ENCODE measurements around the gene BMP6.

Gene BMP6

GRCh38 chr6:7902867-7903266 lies 177.0 kb downstream of the BMP6 start:
- Histone ChIP-seq H3K9me3 (ENCODE audit: insufficient read depth, low read length) (no peaks in the 10 kb centered on the region), H3K4me3 (ENCODE audit: low read length) (no peak overlapping the region), H4K20me1 (ENCODE audit: insufficient read depth, low read length) (peaks cover 50% of the 10 kb centered on the region), H3K27me3 (ENCODE audit: low read depth, low read length) (no peaks in the 10 kb centered on the region), H3K36me3 (replicated peaks; ENCODE audit: low read depth, low read length) (peaks cover 56% of the 10 kb centered on the region), H3K79me2 (ENCODE audit: low read length) (peaks cover 83% of the 10 kb centered on the region), H3K4me1 (ENCODE audit: low read length) (peaks cover 40% of the 10 kb centered on the region), H3K4me2 (ENCODE audit: low read length) (no peak overlapping the region), H3K27ac (ENCODE audit: low read length) (no peak overlapping the region), H3K9ac (ENCODE audit: low read length) (no peak overlapping the region), H2AFZ (ENCODE audit: low read depth, low read length) (no peak overlapping the region)
- no peak for TF ChIP-seq EZH2phosphoT487 (IDR thresholded peaks at IDR 0.05; ENCODE audit: low read depth)
- TF ChIP-seq, protein P1, sequence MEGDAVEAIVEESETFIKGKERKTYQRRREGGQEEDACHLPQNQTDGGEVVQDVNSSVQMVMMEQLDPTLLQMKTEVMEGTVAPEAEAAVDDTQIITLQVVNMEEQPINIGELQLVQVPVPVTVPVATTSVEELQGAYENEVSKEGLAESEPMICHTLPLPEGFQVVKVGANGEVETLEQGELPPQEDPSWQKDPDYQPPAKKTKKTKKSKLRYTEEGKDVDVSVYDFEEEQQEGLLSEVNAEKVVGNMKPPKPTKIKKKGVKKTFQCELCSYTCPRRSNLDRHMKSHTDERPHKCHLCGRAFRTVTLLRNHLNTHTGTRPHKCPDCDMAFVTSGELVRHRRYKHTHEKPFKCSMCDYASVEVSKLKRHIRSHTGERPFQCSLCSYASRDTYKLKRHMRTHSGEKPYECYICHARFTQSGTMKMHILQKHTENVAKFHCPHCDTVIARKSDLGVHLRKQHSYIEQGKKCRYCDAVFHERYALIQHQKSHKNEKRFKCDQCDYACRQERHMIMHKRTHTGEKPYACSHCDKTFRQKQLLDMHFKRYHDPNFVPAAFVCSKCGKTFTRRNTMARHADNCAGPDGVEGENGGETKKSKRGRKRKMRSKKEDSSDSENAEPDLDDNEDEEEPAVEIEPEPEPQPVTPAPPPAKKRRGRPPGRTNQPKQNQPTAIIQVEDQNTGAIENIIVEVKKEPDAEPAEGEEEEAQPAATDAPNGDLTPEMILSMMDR (IDR thresholded peaks at IDR 0.05; ENCODE audit: low read depth, low read length), result no peak

DNA sequence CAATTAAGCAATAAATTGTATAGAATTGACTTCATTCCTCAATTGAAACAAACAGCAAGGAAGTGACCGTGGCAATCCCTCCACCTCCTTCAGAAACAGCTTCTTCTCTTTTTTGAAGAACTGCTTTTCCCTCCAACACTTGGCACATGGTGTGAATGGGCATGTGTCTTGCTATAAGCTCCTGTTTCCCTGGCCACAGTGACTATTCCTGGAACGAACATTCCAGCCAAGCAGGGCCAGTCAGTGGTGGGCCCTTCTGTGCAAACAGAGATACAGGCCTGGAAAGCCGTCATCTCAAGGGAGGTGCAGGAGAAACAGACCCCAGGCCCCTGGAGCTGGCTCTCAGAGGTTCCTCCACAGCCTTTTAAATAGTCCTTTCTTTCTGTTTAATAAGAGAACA lies 177.8 kb downstream of the BMP6 start:
- H3K9me3 ChIP-seq (ENCODE audit: insufficient read depth, low read length), result no peaks in the 10 kb centered on the region
- H3K4me1 ChIP-seq (ENCODE audit: low read length), result peaks cover 44% of the 10 kb centered on the region
- peaks cover 56% of the 10 kb centered on the region for H4K20me1 ChIP-seq (ENCODE audit: insufficient read depth, low read length)
- H3K79me2 ChIP-seq (ENCODE audit: low read length), result peaks cover 85% of the 10 kb centered on the region
- no peak overlapping the region for H2AFZ ChIP-seq (ENCODE audit: low read depth, low read length)
- no peaks in the 10 kb centered on the region for H3K27me3 ChIP-seq (ENCODE audit: low read depth, low read length)
- peaks cover 51% of the 10 kb centered on the region for H3K36me3 ChIP-seq (replicated peaks; ENCODE audit: low read depth, low read length)
- H3K4me2 ChIP-seq (ENCODE audit: low read length), result no peak overlapping the region
- no peak overlapping the region for H3K27ac ChIP-seq (ENCODE audit: low read length)
- no peak overlapping the region for H3K4me3 ChIP-seq (ENCODE audit: low read length)
- TF ChIP-seq EZH2phosphoT487 (IDR thresholded peaks at IDR 0.05; ENCODE audit: low read depth), result no peak
- no peak overlapping the region for H3K9ac ChIP-seq (ENCODE audit: low read length)

- H3K4me2 ChIP-seq (ENCODE audit: low read length), result no peak overlapping the region
- H3K36me3 ChIP-seq (replicated peaks; ENCODE audit: low read depth, low read length), result peaks cover 48% of the 10 kb centered on the region
- H4K20me1 ChIP-seq (ENCODE audit: insufficient read depth, low read length), result peaks cover 64% of the 10 kb centered on the region
- H3K4me1 ChIP-seq (ENCODE audit: low read length), result peaks cover 38% of the 10 kb centered on the region
- H3K4me3 ChIP-seq (ENCODE audit: low read length), result no peak overlapping the region
- TF ChIP-seq EZH2phosphoT487 (IDR thresholded peaks at IDR 0.05; ENCODE audit: low read depth), result no peak
- TF ChIP-seq, protein P1 (IDR thresholded peaks at IDR 0.05; ENCODE audit: low read depth, low read length), result no peak
- H3K27ac ChIP-seq (ENCODE audit: low read length), result no peak overlapping the region
- no peaks in the 10 kb centered on the region for H3K27me3 ChIP-seq (ENCODE audit: low read depth, low read length)
- H3K9me3 ChIP-seq (ENCODE audit: insufficient read depth, low read length), result no peaks in the 10 kb centered on the region
- H2AFZ ChIP-seq (ENCODE audit: low read depth, low read length), result no peak overlapping the region
- H3K79me2 ChIP-seq (ENCODE audit: low read length), result peaks cover 86% of the 10 kb centered on the region
- H3K9ac ChIP-seq (ENCODE audit: low read length), result no peak overlapping the region
Measured at GRCh38 chr6:7904654-7905319, 178.9 kb downstream of the BMP6 start.

DNA sequence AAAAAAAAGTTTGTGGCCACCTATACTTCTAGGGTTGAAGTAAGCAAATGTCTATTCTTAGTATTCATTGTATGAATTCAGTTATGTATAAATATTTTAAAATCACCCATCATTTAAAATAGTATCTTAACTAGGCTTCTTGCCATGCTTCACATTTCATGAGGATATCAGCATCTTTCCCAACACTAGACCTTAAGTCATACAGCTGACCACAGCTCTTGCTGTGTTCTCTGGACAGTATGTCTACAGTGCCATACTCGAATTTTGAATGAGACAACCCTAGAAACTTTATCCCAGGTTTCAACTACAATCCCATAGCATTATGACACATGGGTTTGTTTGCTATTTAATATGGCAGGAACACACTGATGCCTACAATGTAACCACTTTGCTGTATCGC lies 179.5 kb downstream of the BMP6 start:
- H3K36me3 ChIP-seq (replicated peaks; ENCODE audit: low read depth, low read length), result peaks cover 41% of the 10 kb centered on the region
- H3K27me3 ChIP-seq (ENCODE audit: low read depth, low read length), result no peaks in the 10 kb centered on the region
- no peak overlapping the region for H3K9ac ChIP-seq (ENCODE audit: low read length)
- H3K9me3 ChIP-seq (ENCODE audit: insufficient read depth, low read length), result no peaks in the 10 kb centered on the region
- no peak overlapping the region for H3K4me3 ChIP-seq (ENCODE audit: low read length)
- H2AFZ ChIP-seq (ENCODE audit: low read depth, low read length), result no peak overlapping the region
- H3K79me2 ChIP-seq (ENCODE audit: low read length), result peaks cover 87% of the 10 kb centered on the region
- peaks cover 58% of the 10 kb centered on the region for H4K20me1 ChIP-seq (ENCODE audit: insufficient read depth, low read length)
- TF ChIP-seq EZH2phosphoT487 (IDR thresholded peaks at IDR 0.05; ENCODE audit: low read depth), result no peak
- TF ChIP-seq, protein P1 (IDR thresholded peaks at IDR 0.05; ENCODE audit: low read depth, low read length), result no peak
- no peak overlapping the region for H3K27ac ChIP-seq (ENCODE audit: low read length)
- H3K4me2 ChIP-seq (ENCODE audit: low read length), result no peak overlapping the region
- peaks cover 32% of the 10 kb centered on the region for H3K4me1 ChIP-seq (ENCODE audit: low read length)

All from OCI-LY3 (cell line).